HG03565 (cell line): ENCODE results near the gene FXR1.
"Not testable (repeated sequence)": the region's sequence is repeated elsewhere in the genome, so short reads cannot be mapped to it uniquely, and the experiment has no call there.

Experiments used
- ATAC-seq: cut with Tn5 transposase; IDR thresholded peaks from one replicate; pipeline ENCODE4 v1.9.1; 2021; ENCODE audit warnings: mild to moderate bottlenecking, moderate library complexity; ENCODE audit not compliant: unreplicated experiment

The FXR1 gene

GRCh38 chr3:180932819-180933218 lies 20.3 kb downstream of the FXR1 start:
- ATAC-seq, result no peak

DNA sequence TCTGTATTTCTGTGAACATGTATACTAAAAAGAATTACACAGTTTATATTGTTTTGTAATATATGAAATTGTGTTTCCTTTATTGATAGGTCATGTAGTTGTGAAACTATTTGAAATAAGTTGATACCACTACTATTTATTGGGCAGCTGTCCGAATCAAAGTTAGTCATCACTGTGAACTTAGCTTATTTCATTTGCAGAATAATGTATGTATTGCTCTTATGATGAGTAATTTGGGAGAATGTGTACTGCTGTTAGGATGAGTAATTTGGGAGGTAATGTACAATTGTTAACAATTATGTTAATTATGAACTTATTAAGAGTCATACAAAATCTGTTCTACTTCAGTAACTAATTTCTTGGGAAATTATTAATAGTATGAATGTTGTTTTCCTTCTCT lies 22.2 kb downstream of the FXR1 start:
- no peak for ATAC-seq

DNA sequence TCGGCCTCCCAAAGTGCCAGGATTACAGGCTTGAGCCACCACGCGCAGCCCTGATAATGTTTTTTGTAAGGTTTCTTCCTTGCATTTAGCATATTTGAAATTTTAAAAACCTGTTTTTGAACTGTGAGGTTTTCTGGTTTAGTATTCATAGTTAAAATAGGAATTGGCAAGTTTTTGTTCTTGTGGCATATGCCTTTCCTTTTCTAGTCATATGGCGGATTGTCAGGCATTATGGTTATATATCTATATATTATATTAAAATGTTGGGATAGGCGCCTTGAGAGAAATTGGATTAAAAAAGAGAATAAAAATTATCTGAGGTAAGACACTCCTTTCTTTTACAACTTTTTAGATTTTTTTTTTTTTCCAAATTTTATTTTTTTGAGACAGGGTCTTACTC lies 28.4 kb downstream of the FXR1 start:
- no peak for ATAC-seq

GRCh38 chr3:180947761-180948390 lies 35.4 kb downstream of the FXR1 start:
- ATAC-seq, result peak; percentile 85

DNA sequence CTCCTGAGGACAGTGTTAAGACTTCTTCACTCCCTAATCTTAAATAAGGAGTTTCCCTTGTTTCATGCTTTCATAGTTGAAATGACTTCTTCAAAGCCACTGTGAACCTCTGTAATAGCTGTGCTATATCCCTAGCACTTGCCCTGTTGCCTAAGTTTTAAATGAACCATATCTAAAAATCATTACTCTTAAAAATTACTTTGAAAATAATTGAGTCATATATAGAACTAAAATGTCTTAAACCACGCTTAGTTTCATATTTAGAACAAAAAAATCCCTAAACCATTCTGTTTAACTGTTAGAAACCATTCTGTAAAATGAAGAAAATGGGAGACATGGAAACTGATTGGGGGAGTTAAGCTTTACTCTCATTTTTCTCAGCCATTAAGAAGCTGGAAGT lies 47.2 kb downstream of the FXR1 start:
- ATAC-seq, result no peak

DNA sequence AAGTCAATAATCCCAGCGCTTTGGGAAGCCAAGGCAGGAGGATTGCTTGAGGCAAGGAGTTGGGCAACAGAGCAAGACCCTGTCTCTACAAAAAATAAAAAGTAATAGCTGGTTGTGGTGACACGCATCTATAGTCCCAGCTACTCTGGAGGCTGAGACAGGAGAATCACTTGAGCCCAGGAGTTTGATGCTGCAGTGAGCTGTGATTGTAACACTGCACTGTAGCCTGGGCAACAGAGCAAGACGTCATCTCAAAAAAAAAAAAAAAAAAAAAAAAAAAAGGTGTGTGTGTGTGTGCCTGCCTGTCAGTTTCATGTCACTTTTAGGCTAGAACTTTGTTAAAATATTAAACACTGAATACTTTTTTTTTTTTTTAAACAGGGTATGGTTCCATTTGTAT lies 48.6 kb downstream of the FXR1 start:
- no peak for ATAC-seq

GRCh38 chr3:180961552-180961951 lies 49.1 kb downstream of the FXR1 start:
- no peak for ATAC-seq

DNA sequence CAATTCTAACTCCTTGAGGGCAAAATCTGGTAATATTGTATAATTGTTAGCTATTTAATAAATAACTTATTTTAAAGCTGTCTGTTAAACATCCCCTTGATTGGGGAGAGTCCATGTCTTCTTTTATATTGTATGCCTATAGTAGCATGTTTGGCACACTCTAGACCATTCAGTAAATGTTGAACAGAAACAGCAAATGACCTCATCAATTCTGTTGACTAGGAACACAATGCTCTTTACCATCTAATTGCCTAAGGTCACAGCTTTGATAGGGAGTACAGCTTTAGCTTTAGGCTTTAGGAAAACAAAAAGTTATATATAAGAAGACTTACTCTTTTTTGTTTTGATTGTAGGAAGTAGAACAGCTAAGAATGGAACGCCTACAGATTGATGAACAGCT lies 50.1 kb downstream of the FXR1 start:
- ATAC-seq, result no peak

GRCh38 chr3:180970931-180971330 lies 58.5 kb downstream of the FXR1 start:
- no peak for ATAC-seq

DNA sequence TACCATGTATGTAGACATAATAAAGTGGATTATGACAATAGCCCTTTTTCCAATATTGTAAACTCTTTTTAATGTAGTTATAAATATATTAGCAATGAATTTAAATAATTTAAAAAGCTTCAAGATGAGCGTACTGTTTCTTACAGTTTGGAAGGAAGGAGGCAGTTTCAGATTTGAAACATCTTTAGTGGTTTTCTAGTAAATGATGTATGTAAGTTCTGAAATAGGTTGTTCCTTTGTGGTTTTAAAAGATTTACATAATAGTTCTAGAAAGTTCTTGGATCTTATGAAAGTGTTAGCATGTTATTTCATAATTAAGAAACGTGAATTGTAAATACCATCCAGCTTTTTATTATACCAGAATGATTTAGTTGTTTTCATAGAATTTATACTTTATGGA lies 61.1 kb downstream of the FXR1 start:
- peak; percentile 56 for ATAC-seq

- no peak for ATAC-seq
Measured at GRCh38 chr3:180974286-180974685, 61.8 kb downstream of the FXR1 start.

GRCh38 chr3:180977498-180977897 lies 65.0 kb downstream of the FXR1 start:
- no peak for ATAC-seq

DNA sequence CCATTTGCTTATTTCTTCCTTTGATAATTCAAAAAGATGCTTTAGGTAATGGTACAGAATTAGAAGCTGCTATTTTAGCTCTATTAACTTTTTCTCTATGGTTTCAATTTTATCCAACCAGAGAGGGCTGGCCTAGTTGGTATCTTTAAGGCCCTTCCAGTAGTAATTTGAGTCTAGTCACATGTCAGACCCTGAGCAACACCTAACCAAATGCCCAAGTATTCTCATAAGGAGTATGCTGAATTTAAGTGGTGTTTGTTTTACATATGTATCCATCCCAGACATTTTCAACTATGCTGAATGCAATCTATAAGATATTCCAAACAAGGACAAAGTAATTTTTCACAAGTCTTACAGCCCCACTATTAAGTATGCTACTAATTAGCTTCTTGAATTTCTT lies 67.5 kb downstream of the FXR1 start:
- ATAC-seq, result no peak

DNA sequence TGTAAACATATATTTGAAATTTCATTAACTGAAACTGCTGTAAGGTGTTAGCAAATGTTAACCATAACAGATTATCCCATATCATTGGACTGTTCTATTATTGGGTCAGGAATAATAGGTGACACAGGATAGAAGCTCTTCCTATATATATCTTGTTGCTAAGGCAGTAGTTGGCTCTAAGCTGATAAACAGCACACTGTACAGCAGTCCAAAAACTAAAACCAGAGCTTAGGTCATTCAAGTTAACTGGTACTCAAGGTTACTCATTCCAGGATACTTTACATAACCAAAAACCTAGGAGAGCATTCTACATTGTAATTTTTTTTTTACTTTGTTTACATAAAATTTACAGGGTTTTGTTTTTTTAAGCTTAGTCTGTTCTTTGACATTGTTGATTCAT lies 68.1 kb downstream of the FXR1 start:
- no peak for ATAC-seq

GRCh38 chr3:180981912-180982311 lies 69.4 kb downstream of the FXR1 start:
- no peak for ATAC-seq

DNA sequence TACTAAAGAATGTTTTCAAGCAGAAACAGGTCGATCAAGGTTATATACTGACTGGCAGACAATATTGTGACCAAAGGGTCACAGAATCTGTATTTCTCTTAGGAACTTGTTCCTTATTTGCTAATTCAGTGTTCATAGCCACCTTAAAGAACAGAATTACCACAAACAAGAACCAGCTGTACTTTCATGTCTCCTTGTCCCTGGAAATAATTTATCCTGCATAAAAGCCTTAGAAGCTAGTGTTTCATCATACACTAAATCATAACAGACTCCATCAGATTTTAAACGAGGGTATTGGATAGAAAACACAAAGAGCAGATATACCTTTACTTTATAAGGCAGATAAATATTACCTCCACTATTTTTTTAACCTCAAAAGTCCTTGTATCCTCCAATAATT lies 70.7 kb downstream of the FXR1 start:
- no peak for ATAC-seq

GRCh38 chr3:180986366-180986765 lies 73.9 kb downstream of the FXR1 start:
- not testable (repeated sequence) for ATAC-seq

DNA sequence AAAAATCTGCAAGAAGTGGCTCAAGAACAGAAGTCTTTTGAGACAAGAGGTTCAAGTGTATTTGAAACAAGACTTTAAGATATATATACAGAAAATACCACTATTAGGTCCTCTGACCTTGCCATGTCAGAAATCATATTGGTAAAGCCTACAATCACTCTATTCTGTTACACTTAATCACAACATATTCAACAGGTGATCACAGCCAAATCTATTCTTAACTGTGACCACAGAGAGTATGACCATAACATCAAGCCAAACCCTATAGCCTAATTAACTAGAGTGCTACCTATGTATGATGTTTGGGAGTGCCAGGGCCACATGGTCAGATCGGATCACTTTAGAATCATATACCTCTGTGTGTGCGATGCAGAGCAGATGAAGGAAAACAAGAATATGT lies 74.9 kb downstream of the FXR1 start:
- no peak for ATAC-seq

GRCh38 chr3:180989291-180990163 lies 77.1 kb downstream of the FXR1 start, which contains the start of gene DNAJC19:
Gene DNAJC19, minus strand, starts transcription at chr3:180989736. Its CDS starts 134 bp downstream, at chr3:180989602.
- ATAC-seq, result peak; percentile 90

GRCh38 chr3:180990505-180990904 lies 78.0 kb downstream of the FXR1 start:
- ATAC-seq, result no peak

DNA sequence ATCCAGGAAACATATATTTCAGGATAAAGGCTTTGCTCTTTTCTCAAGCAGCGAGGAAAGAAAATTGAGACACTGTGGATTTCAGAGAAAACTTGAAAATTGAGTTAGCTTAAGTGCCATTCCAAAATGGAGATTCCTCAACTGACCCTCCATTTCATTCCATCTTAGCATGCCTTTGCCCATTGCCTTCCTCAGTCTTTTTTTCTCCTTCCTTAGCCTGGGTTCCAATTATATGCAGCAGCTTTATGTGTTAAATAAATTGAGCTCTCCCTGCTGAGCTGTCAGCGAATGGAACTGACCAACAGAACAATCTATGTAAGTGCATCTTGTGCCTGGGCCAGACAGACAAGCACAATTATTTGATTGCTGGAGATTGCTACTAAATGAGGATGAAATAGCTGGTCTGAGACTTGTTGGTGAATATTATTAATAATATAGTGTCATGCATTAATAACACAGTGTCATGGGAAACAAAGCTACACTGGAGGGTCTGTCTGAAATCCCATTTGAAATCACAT lies 84.0 kb downstream of the FXR1 start:
- ATAC-seq, result no peak

DNA sequence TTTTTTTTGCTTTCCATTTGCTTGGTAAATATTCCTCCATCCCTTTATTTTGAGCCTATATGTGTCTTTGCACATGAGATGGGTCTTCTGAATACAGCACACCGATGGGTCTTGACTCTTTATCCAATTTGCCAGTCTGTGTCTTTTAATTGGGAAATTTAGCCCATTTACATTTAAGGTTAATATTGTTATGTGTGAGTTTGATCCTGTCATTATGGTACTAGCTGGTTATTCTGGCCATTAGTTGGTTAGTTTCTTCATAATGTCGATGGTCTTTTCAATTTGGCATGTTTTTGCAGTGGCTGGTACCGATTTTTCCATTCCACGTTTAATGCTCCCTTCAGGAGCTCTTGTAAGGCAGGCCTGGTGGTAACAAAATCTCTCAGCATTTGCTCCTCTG lies 89.9 kb downstream of the FXR1 start:
- not testable (repeated sequence) for ATAC-seq
